Neuronal stem cell (in vitro differentiated cells): Measurements from ENCODE around the gene P3H1.

Experiments used
- DNase-seq: peaks from one replicate; pipeline ENCODE4 v3.0.0-alpha.2; 2013; ENCODE audit warnings: low spot score
- H2AFZ ChIP-seq: one replicate; pipeline ENCODE4 v1.6.1; 2013; ENCODE audit warnings: mild to moderate bottlenecking, low read length, inconsistent platforms
- H2AK5ac ChIP-seq: 2 replicates; pipeline ENCODE4 v1.6.1; 2013; ENCODE audit warnings: low read depth, mild to moderate bottlenecking, inconsistent platforms, low read length, moderate library complexity, mixed read lengths
- H2BK120ac ChIP-seq: 2 replicates; pipeline ENCODE4 v1.6.1; 2013; ENCODE audit warnings: low read depth, mild to moderate bottlenecking, inconsistent platforms, low read length, moderate library complexity, mixed read lengths
- H2BK12ac ChIP-seq: one replicate; pipeline ENCODE4 v1.6.1; 2013; ENCODE audit warnings: low read length, inconsistent platforms
- H2BK15ac ChIP-seq: 2 replicates; pipeline ENCODE4 v1.6.1; 2013; ENCODE audit warnings: mild to moderate bottlenecking, low read length, inconsistent platforms, mixed read lengths
- H2BK5ac ChIP-seq: one replicate; pipeline ENCODE4 v1.6.1; 2013; ENCODE audit warnings: inconsistent platforms, mild to moderate bottlenecking, low read length, moderate library complexity
- H3K14ac ChIP-seq: one replicate; pipeline ENCODE4 v1.6.1; 2013; ENCODE audit warnings: low read length, inconsistent platforms
- H3K18ac ChIP-seq: 2 replicates; pipeline ENCODE4 v1.6.1; 2013; ENCODE audit warnings: low read length, inconsistent platforms
- H3K23ac ChIP-seq: 2 replicates; pipeline ENCODE4 v1.6.1; 2013; ENCODE audit warnings: low read depth, mild to moderate bottlenecking, mixed read lengths, low read length, inconsistent platforms; ENCODE audit not compliant: poor library complexity
- H3K27ac ChIP-seq: replicated peaks from 3 replicates; pipeline ENCODE4 v1.5.1; 2013; ENCODE audit warnings: low read length, inconsistent platforms
- H3K27me3 ChIP-seq, 3 experiments: 2 replicates each; pipeline ENCODE4 v1.6.1; 2013; ENCODE audit warnings: low read length in 3 of 3, mild to moderate bottlenecking in 2 of 3, inconsistent platforms in 1 of 3, low read depth in 1 of 3, mixed read lengths in 1 of 3, moderate library complexity in 1 of 3; ENCODE audit not compliant: control insufficient read depth in 3 of 3, insufficient read depth in 3 of 3
- H3K36me3 ChIP-seq, 2 donors: replicated peaks in 1 of 2; 2 replicates each; pipeline ENCODE4 v1.6.1; 2013; ENCODE audit warnings: low read length in 2 of 2; ENCODE audit not compliant: control insufficient read depth in 2 of 2, insufficient read depth in 2 of 2
- H3K4ac ChIP-seq: 2 replicates; pipeline ENCODE4 v1.6.1; 2013; ENCODE audit warnings: inconsistent platforms, mild to moderate bottlenecking, low read length, moderate library complexity
- H3K4me1 ChIP-seq, 2 donors: 1 replicate in 1 of 2; 2 replicates in 1 of 2; pipeline ENCODE4 v1.6.1; 2013; ENCODE audit warnings: low read length in 2 of 2, low read depth in 1 of 2; ENCODE audit not compliant: control insufficient read depth in 2 of 2, insufficient read depth in 1 of 2
- H3K4me2 ChIP-seq: one replicate; pipeline ENCODE4 v1.6.1; 2013; ENCODE audit warnings: mild to moderate bottlenecking, low read length, inconsistent platforms; ENCODE audit not compliant: insufficient read depth, poor library complexity, severe bottlenecking
- H3K4me3 ChIP-seq, 2 donors: 2 replicates each; pipeline ENCODE4 v1.5.1; 2013; ENCODE audit warnings: low read length in 2 of 2, mild to moderate bottlenecking in 2 of 2, inconsistent platforms in 1 of 2, moderate library complexity in 1 of 2
- H3K79me1 ChIP-seq: one replicate; pipeline ENCODE4 v1.6.1; 2013; ENCODE audit warnings: low read depth, mild to moderate bottlenecking, inconsistent platforms, low read length, moderate library complexity
- H3K9ac ChIP-seq: one replicate; pipeline ENCODE4 v1.6.1; 2013; ENCODE audit warnings: mild to moderate bottlenecking, low read depth, low read length, inconsistent platforms; ENCODE audit not compliant: poor library complexity
- H3K9me3 ChIP-seq, 2 donors: replicated peaks in 1 of 2; 2 replicates each; pipeline versions ENCODE3 to v1.6.1; 2013; ENCODE audit warnings: low read length in 2 of 2, mild to moderate bottlenecking in 2 of 2, inconsistent platforms in 1 of 2, low read depth in 1 of 2, mixed read lengths in 1 of 2, moderate library complexity in 1 of 2; ENCODE audit not compliant: control insufficient read depth in 2 of 2, insufficient read depth in 1 of 2
- H4K8ac ChIP-seq: one replicate; pipeline ENCODE4 v1.6.1; 2013; ENCODE audit warnings: low read depth, mild to moderate bottlenecking, inconsistent platforms, low read length, moderate library complexity
- H4K91ac ChIP-seq: one replicate; pipeline ENCODE4 v1.6.1; 2013; ENCODE audit warnings: low read length, low read depth, mild to moderate bottlenecking, inconsistent platforms; ENCODE audit not compliant: poor library complexity
- WGBS, 2 donors: extraction: QIAGEN DNeasy Blood & Tissue Kit; methylation state at CpG; one replicate each; pipeline ENCODE4 v1.1.7; 2013; ENCODE audit warnings: missing lambda C conversion rate in 2 of 2, mixed read lengths in 1 of 2; ENCODE audit not compliant: insufficient read length in 2 of 2, insufficient replicate concordance in 1 of 2; ENCODE audit errors: extremely low coverage in 2 of 2; 5-methylcytosine and 5-hydroxymethylcytosine counted together

Gene P3H1

GRCh38 chr1:42700006-42700405 lies 66.8 kb downstream of the P3H1 start:
- Histone ChIP-seq H2BK15ac (no peak overlapping the region), H3K4me2 (no peak overlapping the region), H3K9me3 (no peaks in the 10 kb centered on the region), H3K9ac (no peak overlapping the region), H2AK5ac (no peak overlapping the region), H2BK12ac (no peak overlapping the region), H4K91ac (no peak overlapping the region), H3K36me3 (peaks cover 46 to 99% of the 10 kb centered on the region in 2 donors), H3K27me3 (no peaks in the 10 kb centered on the region), H3K4me3 (no peak overlapping the region), H3K4ac (no peak overlapping the region), H3K14ac (no peak overlapping the region), H4K8ac (no peak overlapping the region), H2AFZ (no peak overlapping the region), H3K79me1 (peaks cover 2% of the 10 kb centered on the region), H2BK120ac (no peak overlapping the region), H3K23ac (no peak overlapping the region), H3K27ac (no peak overlapping the region), H3K18ac (no peak overlapping the region), H3K4me1 (no peaks in the 10 kb centered on the region), H2BK5ac (no peak overlapping the region)
- no peak for DNase-seq

GRCh38 chr1:42698081-42698813 lies 68.6 kb downstream of the P3H1 start:
- Histone ChIP-seq H3K14ac (no peak overlapping the region), H3K4me1 (no peaks in the 10 kb centered on the region), H3K27me3 (no peaks in the 10 kb centered on the region), H2BK15ac (no peak overlapping the region), H2BK5ac (no peak overlapping the region), H3K4ac (no peak overlapping the region), H3K36me3 (peaks cover 40 to 99% of the 10 kb centered on the region in 2 donors), H2BK12ac (no peak overlapping the region), H4K91ac (no peak overlapping the region), H3K4me3 (no peak overlapping the region), H3K27ac (no peak overlapping the region), H3K9ac (no peak overlapping the region), H3K4me2 (no peak overlapping the region), H3K79me1 (no peaks in the 10 kb centered on the region), H3K9me3 (no peaks in the 10 kb centered on the region), H2AK5ac (no peak overlapping the region), H4K8ac (no peak overlapping the region), H2AFZ (no peak overlapping the region), H2BK120ac (no peak overlapping the region), H3K18ac (no peak overlapping the region), H3K23ac (no peak overlapping the region)
- no CpG with 5 or more reads among the region's 4 CpGs for WGBS, 2 donors
- DNase-seq, result no peak
